Right kidney (tissue), 9 donors: ENCODE measurements around the gene THSD4.

Experiments used
- DNase-seq: peaks from one replicate; pipeline ENCODE4 v3.0.0-alpha.2; 2016
- long read RNA-seq, 8 donors: transcript quantifications; one replicate each; lab custom pipeline, GENCODE V29; 2026

THSD4 gene
- long read RNA-seq, donor 1, partial matches to known transcripts = 9 of 9 reads
- long read RNA-seq, donor 1, other reads (novel, unspliced or antisense) = 0 of 9 reads
- long read RNA-seq, donor 2 = 0 reads
- long read RNA-seq, donor 3, partial matches to known transcripts = 21 of 21 reads
- long read RNA-seq, donor 3, other reads (novel, unspliced or antisense) = 0 of 21 reads
- long read RNA-seq, donor 4 = 0 reads
- long read RNA-seq, donor 5 = 0 reads
- long read RNA-seq, donor 6, partial matches to known transcripts = 100 of 100 reads
- long read RNA-seq, donor 6, other reads (novel, unspliced or antisense) = 0 of 100 reads
- long read RNA-seq, donor 7 = 0 reads
- long read RNA-seq, donor 8, partial matches to known transcripts = 13 of 13 reads
- long read RNA-seq, donor 8, other reads (novel, unspliced or antisense) = 0 of 13 reads

DNA sequence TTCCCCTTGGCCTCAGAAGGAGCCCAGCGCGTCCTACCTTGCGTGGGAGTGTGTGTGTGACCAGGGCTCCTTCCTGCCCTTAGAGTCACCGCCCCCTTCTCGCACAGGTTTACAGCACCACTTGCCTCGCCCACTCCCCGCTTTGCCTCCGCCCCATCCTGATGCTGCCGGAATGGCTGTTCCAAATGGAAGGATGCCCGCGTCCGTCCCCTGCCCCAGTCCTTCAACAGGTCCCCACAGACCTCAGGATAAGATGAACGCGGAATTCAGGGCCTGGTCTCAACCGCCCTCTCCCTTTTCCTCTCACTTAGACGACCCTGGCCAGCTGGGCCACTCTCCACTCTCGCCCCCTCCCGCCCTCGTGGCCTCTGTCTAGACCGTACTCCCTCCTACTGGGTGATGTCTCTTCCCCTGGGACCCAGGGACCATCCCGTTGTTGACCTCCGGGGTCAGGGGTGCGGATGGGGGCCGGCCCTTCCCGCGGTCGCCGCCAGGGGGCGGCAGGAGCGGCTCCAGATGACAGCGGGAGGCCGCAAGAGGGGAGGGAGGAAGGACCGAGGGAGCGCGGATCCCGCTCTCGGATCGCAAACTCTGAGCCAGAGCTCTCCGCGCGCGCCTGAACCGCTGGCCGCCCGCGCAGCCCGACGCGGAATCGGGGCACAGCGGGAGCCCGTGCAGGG lies at the start of gene THSD4:
THSD4 (plus strand) TSS at position 585 of the 680 bp plus-strand sequence.
- DNase-seq = peak; percentile 90

DNA sequence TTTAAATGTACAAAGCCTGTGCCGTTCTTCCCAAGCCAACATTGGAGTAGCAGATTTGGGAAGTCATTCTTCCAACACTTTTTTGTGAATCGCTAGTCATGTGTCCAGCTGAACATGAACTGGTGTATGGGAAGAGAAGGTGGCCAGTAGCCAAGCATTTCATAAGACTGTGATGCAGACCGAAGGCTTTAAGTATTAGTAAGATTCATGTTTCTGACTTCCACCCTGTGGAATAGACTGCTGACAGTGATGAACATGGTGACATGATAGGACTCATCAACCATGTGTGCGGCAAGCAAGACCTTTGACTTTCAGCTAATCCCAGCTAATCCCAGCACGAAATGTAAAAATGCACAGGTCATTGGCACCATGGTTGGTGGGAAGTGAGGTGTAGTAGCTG lies 48.3 kb upstream of the THSD4 start:
- no peak for DNase-seq

DNA sequence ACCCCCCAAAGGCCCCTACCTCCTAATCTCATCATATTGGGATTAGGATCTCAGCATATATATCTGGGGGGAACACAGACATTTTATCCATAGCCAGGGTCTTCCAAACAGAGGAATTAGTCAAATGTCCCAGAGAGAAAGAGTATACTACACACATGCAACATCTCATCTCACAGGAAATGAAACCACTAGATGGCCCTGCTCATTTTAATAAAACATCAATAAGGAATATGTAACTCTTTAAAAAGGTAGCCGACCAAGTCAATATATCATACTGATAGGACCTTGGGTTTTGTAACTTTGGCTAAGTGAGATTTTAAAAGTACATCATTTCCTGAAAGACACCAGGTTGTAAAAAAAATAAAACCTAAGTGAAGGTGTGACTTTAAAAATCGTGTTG lies 45.6 kb upstream of the THSD4 start:
- no peak for DNase-seq

DNA sequence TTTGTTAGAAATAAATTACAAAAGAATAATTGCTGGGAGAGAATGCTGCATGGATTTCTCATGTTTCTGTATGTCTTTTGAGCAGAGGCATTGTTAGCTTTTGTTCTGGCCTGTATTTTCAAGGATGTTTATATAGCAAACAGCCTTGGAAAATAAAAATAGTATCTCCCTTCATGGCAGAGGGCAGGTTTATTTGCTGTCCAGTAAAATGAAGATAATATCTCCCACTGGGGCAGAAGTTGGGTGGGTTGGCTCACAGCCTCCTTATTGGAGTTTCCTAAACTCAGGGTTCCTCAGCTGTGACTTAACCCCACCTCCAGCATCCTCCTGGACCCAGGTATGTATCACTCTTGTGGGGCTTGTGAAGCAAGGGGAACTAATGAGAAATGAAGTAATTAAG lies 43.7 kb upstream of the THSD4 start:
- no peak for DNase-seq

DNA sequence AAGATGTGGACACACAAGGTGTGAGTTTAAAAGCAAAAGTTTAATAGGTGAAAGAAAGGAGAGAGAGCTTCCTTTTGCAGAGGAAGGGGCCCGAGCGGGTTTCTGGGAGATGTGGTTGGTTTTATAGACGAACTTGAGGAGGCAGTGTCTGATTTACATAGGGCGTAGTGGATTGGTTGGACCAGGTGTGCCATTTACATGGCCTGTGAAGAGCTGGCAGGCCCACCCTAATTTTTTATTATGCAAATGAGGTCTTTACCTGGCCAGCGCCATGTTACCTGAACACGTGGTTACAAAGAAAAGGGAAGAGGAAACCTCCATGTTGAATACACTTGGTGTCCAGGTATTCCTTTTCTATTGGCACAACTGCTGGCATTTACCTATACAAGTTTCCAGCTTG lies 42.8 kb upstream of the THSD4 start:
- DNase-seq = no peak

DNA sequence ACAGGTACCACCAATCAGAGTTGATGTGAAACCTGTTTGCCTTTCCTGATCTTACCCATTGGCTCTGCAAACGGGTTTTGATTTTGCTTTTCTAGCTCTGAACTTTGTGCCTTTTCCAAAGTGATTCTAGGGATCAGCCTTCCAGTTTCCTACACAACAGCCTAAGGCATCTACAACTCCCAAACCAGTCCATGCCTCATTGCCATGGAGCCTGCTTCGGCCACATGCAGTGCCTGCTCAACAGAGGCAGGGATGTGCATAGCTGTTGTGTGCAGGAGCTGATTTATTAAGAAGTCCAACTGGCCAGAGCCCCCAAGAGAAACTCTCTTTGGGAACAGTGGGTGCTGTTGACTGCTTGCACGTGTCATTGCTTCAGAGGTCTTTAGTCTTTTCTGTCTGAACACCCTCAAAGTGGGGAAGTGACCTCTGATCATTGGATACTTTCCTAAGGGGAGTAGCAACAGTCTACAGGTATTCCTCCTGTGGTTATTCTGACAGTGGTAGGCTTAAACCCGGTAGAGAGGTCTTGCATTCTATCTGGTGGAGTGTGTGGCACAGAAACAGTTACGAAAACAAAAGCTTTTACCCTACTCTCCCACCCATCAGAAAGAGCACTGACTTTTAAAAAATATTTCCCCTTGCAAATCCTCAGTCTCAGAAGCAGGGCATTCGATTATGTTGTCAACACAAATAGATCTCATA lies 36.6 kb upstream of the THSD4 start:
- no peak for DNase-seq

DNA sequence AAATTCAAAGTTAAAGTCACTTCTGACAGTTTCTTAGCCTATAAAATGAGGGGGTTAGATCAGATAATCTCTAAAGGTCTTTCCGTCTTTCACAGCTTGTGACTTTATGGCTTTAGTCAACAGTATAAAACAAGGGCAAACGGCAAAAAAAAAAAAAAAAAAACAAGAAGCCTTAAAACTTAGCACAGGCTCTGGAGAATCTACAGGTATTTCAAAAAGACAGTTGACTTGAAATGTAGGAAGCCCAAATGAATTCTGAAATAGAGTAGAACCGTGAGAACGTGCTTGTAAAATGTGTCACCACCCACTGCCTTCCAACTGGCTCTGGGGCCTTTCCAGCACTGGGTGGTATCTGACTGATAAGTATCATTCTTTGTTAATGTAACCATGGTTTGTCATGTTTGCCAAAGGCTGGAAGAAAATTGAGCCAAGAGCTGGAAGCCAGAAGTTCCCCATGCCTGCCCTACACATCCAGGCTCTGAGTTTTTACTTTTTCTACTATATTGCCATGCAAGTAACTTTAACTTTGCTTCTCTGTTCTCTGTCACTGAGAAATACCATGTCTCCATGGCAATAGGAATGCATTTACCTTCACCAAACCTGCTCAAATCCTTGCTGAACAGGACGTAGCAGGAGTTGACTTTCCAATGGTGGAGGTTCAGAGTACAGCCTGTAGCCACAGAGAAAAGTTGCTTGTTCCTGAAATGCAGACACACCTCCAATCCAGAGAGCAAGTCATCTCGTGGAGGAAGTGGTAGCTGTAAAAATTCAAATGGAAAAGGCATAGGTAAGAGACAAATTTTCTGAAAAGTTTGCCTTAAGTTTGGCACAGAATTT lies 35.8 kb upstream of the THSD4 start:
- DNase-seq = no peak

DNA sequence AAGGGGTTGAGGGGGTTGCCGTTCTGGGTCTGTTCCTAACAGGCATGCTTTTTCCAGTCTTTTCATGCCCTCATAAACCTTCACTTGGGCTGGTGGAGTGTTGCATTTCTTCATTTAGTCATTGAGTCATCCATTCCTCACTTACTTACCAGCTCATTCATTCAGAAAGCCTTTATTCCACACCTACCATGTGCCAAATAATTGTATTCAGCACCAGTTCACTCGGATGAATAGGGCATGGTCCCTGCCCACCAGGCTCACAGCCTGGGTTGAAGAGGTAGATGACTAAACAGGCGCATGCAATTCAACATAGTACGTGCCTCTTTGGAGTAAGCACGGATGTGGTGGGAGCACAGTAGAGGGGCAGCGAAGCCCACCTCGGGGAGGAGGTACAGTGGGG lies 35.1 kb upstream of the THSD4 start:
- DNase-seq = no peak

DNA sequence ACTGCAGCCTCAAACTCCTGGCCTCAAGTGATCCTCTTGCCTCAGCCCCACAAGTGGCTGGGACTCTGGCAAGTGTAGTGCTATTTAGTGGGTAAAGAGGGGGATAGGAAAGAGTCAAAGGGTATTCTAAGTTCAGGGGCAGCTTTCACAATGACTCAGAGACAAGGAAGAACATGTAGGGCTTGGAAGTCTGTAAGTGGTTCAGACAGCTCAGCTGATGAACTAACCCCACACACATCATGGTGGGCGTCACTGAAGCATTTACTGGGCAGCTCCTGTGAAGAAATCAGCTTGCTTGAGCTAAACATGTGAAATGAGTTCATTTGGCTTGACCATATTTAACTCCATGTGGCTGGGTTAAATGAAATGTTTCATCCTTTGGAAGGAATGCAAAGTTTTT lies 34.6 kb upstream of the THSD4 start:
- no peak for DNase-seq

DNA sequence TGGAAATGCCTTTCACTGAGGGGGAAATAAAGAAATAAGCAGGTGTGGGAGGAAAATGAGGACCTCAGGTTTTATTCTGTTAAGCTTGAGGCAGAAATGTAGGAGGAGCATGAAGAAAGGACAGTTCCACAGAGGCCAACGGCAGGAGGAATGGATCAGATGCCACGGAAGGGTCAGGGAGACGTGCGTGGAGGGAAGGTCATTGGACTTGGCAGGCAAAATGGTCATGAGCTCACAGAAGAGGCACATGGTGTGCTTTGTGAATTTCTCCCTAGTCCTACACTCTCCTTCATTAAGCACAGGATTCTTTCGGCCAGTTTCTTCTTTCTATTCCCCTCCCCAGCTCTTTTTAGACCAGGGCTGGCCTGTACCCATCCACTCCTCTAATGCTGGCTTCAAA lies 32.5 kb upstream of the THSD4 start:
- DNase-seq = no peak

DNA sequence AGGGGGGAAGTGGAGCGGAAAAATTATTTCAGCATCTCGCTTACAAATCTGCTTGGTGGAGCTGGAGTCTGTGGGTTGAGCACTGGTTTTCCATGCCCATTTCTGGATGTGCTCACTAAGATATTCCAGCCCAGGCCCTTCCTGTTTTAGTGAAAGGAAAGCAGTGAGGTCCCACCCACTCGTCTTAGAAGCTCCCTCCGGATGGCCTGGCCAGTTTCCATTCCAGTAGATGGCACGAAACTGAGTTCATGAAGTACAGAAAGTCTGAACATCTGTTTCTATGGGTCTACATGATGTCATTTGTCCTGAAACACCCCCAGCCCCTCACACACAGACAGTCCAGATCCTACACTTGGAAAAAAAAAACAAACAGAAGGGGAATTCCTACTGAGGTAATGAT lies 31.9 kb upstream of the THSD4 start:
- DNase-seq = no peak

DNA sequence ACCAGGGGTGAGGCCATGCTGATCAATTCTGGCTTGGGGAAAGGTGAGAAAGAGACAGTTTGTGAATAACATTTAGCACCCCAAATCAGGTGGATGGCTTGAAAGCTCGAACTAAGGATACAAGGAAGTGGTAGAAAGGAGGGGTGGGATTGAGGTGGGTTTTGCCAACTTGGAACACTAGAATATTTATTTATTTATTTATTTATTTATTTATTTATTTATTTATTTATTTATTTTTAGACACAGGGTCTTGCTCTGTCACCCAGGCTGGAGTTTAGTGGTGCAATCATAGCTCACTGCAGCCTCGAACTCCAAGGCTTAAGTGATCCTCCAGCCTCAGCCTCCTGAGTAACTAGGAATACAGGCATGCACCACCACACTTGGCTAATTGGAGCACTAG lies 31.0 kb upstream of the THSD4 start:
- DNase-seq = no peak

DNA sequence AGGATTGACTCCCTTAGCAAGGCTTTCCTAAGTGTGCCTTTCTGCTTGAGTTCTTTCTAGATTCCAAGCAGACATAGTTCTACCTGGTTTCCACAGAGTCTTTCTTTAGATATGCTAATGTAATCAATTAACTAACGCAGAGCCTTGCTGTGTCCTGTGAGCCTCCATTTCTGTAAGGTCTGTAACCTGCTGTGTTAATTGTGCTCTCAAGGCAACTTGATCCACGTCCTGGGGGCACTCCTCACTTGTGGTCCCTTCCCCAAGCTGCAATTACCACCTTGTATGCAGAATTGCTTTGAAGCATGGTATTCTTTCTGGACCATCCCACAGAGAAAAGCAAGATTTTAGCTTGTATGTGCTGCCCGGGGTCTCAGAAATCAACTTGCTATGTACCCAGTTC lies 29.5 kb upstream of the THSD4 start:
- no peak for DNase-seq

DNA sequence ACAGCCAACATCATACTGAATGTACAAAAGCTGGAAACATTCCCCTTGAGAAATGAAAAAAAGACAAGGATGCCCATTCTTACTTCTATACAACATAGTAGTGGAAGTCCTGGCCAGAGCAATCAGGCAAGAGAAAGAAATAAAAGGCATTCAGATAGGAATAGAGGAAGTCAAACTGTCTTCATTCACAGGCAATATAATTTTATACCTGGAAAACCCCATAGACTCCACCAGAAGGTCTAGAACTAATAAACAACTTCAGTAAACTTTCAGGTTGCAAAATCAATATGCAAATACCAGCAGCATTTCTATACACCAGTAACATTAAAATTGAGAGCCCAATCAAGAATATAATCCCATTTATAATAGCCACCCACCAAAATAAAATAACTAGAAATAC lies 27.1 kb upstream of the THSD4 start:
- no peak for DNase-seq

DNA sequence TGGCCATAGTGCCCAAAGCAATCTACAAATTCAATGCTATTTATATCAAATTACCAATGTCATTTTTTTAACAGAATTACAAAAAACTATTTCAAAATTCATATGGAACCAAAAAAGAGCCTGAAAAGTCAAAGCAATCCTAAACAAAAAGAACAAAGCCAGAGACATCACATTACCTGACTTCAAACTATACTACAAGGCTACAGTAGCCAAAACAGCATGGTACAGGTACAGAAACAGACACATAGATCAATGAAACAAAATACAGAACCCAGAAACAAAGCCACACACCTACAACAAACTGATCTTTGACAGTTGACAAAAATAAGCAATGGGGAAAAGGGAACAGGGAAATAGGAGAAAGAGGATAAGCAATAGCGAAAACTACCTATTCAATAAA lies 26.6 kb upstream of the THSD4 start:
- DNase-seq = no peak

DNA sequence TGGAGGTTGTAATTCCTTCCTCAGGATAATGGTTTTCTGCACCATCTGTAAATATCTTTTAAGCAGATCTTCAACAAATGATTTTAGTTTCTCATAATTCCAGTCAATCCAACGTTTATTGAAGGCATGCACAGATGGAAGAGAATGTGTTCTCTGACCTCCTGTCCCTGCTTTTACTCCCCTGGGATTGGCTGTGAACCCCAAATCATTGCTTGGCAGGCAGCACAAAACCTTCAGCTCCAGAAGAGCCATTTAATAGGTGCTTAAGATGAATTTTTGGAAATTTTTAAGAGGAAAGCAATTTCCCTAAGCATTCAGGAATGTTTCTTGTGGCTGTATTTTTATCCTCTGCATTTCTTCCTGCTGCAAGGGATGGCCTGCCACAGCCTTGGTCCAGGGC lies 25.5 kb upstream of the THSD4 start:
- no peak for DNase-seq

DNA sequence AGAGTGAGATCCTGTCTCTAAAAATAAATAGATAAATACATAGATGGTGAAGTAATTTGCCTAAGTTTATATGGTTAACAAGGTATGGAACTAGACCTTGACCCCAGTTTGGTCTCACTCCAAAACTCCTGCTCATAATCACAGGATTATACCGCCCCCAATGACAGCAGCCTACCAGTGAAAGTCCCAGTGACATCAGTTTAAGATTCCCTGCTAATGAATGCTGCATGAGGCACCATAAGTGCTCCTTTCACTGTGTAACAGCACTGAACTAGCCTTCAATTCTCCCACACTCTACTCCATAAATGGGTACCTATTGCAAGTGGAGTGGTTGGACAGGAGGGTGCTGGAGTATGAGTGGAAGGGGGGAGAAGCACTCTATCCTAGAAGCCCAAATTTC lies 23.7 kb upstream of the THSD4 start:
- DNase-seq = no peak

DNA sequence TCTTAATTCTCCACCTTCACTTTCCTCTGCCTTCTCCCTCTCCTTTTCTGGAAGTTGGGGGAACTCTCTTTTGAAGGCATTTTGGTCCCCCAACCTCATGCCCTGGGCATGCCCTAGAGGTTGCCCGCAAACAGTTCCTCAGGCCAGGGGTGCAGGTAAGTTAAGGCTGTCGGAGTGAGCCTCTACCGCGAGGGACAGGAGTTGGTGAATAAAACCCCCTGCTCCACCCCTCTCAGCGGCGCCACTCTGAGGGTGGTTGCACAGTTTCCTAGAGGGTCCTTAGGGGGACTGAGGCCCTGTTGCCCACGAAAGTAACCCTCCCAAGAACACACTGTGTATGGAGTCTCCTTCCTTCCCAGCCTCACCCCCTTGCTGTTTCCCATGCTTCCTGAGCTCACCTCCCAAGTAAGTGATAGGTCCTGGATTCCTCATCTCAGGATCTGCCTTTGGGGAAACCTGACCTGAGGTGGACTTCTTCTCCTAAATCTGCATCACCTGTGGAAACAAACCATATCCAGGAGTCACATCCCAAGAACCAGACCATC lies 23.1 kb upstream of the THSD4 start:
- DNase-seq = no peak

DNA sequence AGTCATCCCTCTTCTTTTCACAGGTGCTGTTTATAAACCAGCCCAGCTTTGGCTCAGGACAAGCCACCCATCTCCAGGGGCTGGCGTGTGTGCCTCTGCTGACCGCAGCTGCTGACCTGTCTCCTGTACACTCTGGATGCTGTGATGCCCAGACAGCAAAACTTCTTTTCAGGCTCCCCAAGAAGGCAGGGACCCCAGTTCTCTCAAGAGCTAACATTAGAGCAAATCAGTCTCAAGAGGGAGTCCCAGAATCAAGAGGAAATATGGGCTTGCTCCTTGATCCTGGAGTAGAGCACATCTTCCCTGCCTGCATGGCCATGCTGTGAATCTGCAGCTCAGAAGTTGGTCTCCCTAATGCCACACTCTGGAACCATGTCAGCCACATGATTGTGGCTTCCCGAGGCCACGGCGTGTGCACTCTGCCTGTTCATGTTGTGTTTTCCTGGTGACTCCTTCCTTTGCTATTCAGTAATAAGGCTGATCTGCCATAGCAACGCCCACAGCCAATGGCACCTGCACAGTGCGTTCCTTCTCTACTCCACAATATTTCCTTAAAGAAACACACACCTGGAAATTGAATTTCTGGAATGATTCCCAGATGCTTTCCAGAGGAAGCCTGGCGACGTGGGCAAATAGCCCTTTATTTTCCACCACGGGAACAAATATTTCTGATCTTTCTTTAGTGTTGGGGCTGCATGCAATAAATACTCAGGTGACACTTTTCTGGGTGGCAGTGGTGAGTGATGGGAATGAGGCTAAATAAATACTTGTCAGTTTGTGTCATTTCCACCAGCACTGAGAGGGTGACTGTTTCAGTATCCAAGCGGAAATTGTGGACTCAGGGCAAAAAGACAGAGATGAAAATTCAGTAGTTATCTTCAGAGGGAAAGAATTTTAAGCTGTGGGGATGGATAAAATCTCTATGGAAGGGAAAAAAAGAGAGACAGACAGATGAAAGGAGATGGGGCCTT lies 21.9 kb upstream of the THSD4 start:
- DNase-seq = no peak

DNA sequence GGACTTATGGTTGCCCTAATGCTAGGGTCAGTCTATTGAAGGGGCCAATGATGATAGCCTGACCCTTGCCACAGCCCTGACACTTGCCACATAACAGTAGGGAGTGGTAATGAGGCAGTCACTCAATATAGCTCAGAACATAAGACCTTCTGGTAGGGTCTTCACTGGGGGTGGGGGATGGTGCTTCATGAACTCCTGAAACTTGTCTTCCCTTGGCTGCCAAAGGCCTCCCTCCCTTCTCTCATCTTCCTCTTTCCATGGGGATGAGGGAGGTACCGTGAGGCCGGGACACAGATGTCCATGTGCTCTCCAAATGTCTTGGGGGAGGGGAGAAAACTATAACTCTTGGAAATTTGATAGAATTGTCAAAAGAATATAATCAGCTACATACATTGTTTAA lies 21.1 kb upstream of the THSD4 start:
- DNase-seq = no peak

DNA sequence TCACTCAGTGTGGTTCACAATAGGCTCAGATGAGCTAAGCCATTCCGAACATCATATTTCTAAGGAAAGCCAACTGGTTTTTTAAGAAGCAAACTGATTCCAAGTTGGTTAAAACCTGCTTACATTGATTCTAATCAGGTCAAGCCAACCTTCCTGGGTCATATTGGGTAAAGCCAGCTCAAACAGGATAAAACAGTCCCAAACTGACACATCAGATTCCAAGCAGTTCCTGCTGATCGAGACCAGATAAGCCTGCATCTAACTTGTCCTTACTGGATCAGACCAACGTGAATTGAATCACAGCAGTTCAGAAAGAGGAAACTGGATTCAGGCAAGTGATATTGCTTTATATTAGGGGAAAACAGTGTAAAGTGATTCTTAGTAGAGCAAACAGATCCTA lies 18.6 kb upstream of the THSD4 start:
- no peak for DNase-seq
